NCI-H82 (cell line): ENCODE data around the gene FGF7.
A peak's percentile ranks its signal among the peaks of the same experiment; 100 is the strongest.
"Not testable (repeated sequence)": the region's sequence is repeated elsewhere in the genome, so short reads cannot be mapped to it uniquely, and the experiment has no call there.

Experiments used
- DNase-seq: peaks from one replicate; lab custom pipeline; 2025; lab: John Stamatoyannopoulos, UW

Gene FGF7

DNA sequence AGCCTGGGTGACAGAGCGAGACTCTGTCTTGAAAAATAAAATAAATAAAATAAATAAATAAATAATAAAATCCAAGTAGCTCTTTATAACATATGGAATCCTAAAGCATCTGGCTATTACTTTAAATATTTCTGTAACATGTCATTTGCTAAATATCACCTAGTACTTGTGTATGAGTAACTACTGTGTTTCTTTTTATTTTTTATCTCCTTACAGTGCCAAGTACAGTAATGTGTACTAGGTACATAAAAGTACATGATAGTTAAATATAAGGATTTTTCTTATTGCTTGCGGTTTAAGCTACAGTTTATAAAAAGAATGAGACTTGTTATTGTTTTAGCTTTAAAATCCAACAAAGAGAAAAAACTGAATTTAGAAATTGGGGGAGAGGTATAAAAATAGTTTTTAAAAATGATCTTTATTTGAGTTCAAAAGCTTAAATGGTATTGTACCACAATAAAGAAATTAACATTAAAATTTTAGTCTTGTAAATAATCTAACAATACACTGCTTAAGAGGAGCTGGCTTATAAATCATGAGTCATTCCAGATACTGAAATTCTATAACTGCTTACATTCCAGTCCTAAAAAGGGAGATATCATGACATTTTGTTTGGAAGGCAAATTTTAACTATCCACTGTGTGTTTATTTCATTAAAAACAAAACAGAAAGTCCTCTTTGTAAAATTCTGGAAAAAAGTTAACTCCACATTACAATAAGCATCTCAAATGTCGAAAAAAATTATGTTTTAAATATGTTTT lies 73.1 kb downstream of the FGF7 start:
- no peak for DNase-seq

DNA sequence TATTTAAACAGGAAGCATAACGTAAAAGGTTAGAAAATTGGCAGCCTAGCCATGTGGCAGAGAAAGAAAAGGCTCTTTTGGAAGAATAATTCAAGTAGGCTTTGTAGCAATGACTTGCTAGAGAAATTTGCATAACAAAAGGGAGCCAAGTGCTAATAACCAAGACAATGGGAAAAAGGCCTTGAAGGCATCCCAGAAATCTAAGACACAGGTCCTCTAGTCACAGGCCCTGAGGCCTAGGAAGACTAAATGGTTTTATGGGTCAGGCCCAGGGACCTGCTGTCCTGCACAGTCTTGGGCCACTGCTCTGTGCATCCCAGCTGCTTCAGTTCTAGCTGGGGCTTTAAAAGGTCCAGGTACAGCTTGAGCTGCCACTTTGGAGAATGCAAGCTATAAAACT lies 78.5 kb downstream of the FGF7 start:
- DNase-seq: no peak

DNA sequence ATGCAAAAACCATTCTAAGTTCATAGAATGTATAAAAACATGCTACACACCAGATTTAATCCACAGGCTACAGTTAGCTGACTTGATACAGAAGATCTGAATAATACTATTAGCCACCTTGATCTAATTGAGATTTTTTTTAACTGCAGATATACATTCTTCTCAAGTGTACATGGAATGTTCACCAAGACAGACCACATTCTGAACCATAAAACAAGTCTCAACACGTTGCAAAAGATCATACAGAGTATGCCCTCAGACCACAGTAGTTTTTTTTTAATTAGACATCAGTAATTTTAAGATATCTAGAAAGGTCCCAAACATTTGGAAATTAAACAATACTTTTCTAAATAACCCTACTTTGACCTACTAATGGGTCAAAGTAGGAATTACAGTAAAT lies 83.3 kb downstream of the FGF7 start:
- no peak for DNase-seq

DNA sequence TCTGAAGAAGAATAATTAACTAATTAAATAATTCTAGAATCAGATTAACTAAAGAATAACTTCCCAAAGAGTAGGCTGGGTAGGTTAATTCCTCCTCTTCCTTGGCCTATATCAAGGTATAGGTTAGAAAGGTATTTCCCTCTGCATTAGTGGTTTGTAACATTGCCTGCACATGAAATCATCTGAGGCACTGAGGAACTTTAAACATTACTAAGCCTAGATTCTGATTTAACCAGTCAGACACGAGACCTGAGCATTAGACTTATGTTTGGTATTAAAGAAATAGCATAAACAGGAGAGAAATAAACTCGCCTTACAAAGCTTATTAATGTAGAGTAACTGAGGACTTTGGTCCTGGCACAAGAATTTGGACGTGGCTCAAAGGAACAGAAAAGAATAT lies 84.2 kb downstream of the FGF7 start:
- DNase-seq: no peak

DNA sequence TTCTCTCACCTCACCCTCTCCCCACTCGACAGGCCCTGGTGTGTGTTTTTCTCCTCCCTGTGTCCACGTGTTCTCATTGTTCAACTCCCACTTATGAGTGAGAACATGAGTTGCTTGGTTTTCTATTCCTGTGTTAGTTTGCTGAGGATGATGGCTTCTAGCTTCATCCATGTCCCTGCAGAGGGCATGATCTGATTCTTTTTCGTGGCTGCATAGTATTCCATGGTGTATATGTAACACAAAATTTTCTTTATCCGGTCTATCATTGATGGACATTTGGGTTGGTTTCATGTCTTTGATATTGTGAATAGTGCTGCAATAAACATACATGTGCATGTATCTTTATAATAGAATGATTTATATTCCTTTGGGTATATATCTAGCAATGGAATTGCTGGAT lies 89.7 kb downstream of the FGF7 start:
- DNase-seq: not testable (repeated sequence)

DNA sequence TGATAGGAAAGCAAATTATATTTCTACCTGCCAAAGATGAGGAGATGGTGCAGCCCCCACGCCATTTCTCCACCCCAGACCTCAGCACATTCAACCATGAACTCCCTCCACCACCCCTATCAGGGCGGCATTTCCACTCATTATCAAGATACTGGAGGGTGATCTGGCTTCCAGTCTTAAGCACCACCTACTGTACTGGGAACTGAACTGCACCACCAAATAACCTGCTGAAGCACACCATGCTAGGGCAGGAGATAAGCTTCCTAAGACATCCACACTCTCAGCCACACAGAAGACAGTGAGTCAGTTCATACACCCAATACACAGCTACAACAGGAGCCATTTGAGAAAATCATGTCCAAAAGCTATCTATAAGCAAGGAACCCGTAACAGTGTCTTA lies 98.8 kb downstream of the FGF7 start:
- peak; percentile 28 for DNase-seq

DNA sequence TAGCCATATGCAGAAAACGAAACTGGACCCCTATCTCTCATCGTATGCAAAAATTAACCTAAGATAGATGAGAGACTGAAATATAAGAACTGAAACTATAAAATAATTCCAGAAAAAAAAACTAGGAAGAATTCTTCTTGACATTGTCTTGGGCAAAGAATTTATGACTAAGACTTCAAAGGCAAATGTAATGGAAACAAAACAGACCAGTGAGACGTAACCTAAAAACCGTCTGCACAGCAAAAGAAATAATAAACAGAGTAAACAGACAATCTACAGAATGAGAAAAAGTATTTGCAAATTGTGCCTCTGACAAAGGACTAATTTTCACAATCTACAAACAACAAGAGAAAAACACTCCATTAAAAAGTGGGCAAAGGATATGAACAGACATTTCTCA lies 105.2 kb downstream of the FGF7 start:
- no peak for DNase-seq

DNA sequence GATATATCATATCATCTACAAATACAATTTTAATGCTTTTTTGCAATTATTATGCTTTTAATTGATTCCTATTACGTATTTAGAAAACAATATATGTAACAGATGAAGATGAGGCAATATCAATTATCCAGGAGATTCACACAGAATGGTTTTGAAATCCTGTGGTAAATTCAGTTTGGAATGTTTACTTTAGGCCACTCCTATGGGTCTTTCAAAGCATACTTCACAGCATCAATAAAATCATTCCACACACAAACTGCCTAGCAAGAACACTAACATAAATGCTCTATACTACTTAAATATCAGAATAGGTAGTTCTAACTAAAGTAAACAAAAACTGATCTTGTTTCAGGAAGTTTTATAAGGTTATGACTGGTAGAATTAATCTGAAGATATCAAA lies 107.0 kb downstream of the FGF7 start:
- DNase-seq: no peak
